SH-SY5Y (cell line): ENCODE data around the gene DVL1.

Source experiments
- GATA2 ChIP-seq: IDR thresholded peaks from 2 replicates; pipeline ENCODE4 v1.6.1; 2011; ENCODE audit warnings: mild to moderate bottlenecking, low read depth, low read length
- GATA3 ChIP-seq: IDR thresholded peaks from 2 replicates; pipeline ENCODE4 v1.6.1; 2011; ENCODE audit warnings: low read depth, mild to moderate bottlenecking, low read length, moderate library complexity

Gene DVL1

GRCh38 chr1:1354271-1355247 is 5.3 kb upstream of the DVL1 start:
- TF ChIP-seq GATA2 = no peak
- no peak for TF ChIP-seq GATA3

GRCh38 chr1:1353389-1354151 is 4.4 kb upstream of the DVL1 start:
- TF ChIP-seq GATA3 (no peak), GATA2 (no peak)

GRCh38 chr1:1352786-1353388 is 3.7 kb upstream of the DVL1 start:
- TF ChIP-seq GATA2 (no peak), GATA3 (no peak)

DNA sequence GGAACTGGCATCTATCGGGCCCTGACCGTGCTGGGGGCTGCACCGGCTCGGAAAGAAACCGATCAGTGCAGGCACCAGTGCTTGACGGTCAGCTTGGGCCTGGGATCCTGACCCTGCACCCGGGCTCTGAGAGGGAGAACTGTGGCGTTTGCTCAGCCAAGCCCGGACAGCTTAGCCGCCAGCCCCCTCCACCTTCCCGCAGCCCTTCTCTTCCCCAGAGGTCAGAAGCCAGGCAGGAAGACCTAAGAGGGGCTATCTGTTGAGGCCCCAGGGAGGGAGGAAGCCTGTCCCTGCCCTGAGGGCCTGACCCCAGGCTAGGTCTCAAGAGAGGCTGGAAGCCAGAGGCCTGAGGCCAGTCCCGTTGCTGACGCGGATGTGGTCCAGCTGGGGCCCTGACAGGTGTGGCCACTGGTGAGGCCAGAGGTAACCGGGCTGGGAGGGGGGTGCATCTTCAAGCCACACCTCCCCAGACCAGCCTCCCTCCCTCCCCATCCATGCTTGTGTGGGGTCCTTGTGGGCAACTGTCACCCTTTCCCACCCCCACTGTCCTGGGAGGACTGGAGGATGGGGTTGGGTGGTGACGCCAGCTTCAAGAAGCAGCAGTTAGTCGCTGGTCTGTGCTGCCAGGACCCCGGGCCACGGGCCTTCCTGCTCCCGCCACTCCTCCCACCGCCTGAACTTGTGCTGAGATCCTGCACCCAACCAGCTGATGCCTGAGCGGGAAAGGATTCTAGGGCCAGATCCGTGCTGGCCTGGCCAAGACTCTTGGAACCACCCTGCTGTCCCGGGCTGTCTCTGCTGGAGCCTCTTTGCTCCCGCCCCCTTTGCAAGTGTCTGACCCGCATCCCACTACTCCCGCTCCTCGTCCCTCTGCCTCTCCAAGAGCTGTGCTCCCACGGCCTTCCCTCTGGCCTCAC is 2.6 kb upstream of the DVL1 start:
- TF ChIP-seq GATA2 = no peak
- no peak for TF ChIP-seq GATA3

DNA sequence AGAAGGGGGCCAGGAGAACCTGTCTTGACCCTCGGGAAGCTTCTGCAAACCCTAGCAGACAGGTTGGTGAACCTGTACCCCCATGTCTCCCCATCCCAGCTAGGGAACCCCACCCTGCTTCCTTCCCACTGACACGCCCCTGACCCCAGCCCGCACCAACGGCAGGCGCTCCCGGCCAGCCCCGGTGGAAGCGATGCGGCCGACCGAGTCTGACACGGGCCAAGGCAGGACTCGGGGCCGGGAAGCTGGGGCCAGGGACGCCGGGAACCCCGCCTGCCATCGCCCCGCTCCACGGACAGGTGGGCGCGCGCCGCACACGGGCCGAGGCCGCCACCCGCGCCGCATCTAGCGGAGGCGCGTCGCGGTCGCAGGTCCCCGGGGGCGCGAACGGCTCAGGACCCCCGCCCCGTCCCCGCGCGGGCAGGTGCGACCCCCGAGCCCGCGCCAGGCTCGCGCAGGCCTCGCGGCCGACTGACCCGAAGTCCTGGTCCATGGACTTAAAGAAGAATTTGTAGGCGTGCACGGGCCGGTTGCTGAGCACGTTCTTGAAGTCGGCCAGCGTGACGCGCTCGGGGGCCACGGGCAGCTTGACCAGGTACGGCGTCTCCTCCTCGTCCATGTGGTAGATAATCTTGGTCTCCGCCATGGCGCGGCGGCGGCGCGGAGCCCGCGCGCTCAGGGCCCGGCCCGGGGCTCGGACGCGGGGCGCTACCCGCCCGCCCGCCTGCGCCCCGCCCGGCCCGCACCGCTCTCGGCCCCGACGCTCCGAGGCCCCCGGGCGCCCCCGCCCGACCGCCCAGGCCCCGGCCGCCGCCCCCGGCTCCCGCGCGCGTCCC is 580 bp downstream of the DVL1 start:
- TF ChIP-seq GATA3 (no peak), GATA2 (no peak)

DNA sequence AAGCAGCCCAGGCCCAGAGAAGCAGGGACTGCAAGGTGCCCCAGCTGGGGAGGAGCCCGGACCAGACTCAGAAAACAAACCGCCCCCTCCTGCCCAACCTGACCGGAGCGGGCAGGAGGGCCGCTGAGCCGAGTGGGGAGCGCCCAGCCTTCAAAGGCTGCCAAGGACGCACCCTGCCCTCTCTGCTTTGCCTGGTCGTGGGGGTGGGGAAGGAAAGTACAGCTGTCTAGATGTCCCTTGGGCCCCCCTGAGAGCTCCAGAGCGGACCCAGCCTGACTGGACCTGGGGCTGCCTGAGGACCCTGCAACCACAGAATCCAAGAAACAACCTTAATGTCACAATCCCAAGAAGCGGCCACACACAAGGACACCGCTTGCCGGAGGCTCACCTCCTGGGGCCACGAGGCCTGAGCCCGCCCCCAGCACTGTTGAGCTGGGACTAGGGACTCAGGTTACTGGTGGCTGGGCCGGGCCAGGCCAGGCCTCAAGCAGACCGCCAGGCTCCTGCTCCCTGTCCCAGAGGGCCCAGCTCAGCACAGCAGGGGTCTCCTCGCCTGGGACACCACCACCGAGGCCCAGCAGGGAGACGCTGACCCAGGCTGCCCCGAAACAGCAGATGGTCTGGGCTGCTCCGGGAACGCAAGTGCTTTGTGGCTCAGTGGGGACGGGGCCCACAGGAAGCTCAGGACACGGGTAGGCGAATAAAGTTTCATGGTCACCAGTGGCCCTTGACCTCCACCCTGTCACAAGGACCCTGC is 1.4 kb downstream of the DVL1 start:
- no peak for TF ChIP-seq GATA2
- TF ChIP-seq GATA3 = no peak

- no peak for TF ChIP-seq GATA3
- no peak for TF ChIP-seq GATA2
Observed at GRCh38 chr1:1347026-1347595, 2.1 kb downstream of the DVL1 start.

DNA sequence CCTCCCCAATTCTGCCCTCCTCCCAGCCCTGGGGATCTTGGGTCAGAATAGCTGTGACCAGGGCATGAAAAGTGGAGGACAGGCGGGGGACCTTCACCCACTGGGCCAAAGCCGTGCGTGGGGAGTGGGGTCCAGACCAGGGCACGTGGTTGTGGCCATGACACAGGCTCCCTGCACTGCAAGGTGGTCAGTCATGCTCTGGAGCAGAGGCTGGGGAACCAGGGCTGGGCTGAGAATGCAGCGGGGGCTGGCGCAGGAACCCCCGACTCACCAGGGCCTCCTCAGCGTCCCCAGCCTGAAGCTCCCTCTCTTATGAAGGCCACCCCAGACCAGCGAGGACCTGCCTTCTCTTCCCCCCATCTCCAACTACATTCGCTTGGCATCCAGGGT is 2.7 kb downstream of the DVL1 start:
- no peak for TF ChIP-seq GATA3

DNA sequence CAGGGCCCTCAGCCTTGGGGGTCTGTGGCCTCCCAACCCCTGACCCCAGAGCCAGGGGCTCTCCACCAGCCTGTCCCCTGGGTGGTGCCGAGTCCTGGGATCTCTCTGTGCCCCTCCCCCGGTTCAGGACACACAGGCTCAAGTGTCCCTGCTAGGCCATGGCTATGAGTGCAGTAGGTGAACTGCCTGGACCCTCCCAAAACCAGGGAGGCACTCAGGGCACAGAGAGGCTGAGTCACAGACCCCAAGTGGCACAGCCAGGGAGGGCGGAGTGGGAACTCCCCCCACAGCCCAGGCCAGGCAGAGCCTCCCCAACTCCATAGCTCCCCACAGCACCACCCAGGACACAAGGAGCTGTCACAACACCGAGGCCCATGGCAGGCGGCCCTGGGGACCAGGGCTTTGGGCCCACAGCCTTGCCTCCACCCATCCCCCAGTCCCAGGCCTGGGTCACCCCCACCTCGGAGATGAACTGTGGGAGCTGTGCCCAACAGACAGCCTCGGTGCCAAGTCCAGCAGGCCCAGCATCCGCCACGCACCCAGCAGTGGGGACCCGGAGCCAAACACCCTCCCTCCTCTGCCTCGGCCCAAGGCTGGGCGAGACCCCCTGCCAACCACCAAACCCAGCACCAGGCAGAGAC is 3.2 kb downstream of the DVL1 start:
- no peak for TF ChIP-seq GATA2
- TF ChIP-seq GATA3 = no peak

GRCh38 chr1:1345384-1345783 is 3.8 kb downstream of the DVL1 start:
- TF ChIP-seq GATA2 (no peak), GATA3 (no peak)

GRCh38 chr1:1344655-1345361 is 4.4 kb downstream of the DVL1 start:
- no peak for TF ChIP-seq GATA2
- no peak for TF ChIP-seq GATA3

DNA sequence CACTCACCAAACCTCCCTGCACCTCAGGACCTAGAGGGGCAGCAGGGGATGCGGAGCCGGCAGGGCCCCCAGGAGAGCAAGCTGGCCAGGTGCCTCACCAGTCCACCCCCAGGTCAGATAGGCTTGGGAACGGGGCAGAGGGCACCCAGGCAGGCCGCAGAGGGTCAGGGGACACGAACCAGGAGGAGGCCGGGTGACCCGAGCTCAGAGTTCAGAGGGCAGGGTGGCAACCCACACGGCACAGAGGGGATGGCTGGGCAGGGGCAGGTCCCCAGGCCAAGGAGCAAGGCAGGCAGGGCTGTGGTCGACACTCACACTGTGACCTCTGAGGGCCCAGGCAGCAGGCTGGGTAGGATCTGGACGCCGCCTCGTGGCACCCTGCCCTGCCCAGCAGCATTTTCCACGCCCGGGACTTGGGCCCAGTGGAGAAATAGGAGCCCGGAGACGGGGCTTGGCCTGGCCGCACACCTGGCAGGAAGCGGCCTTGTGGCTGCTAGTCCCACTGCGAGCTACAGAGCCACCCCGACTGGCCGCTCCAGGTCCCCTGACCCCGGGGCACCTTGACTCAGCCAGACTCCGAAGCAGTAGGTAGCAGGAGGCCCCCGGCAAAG is 5.3 kb downstream of the DVL1 start:
- TF ChIP-seq GATA3 (no peak), GATA2 (no peak)
